Aortic smooth muscle cell (primary cell): Measurements from ENCODE around the gene CCDC170. TPM values are rescaled to one million over a fixed set of nuclear protein-coding genes. Genes with fewer than 3 reads are reported as not detected.

ENCODE experiments used
- total RNA-seq: library from RNA; depleted of rRNA; stranded (reverse); fragments of >200 nt; gene quantifications from 2 replicates; pipeline ENCODE4 v1.2.3, GENCODE V29; 2014

Gene CCDC170
- 0.31 and 2.0 TPM in 2 replicates for total RNA-seq

GRCh38 chr6:151493804-151494234 lies at the start of gene CCDC170:
TSS of gene CCDC170 (plus strand) at chr6:151494017. CDS start at chr6:151494129, 112 bp downstream.

GRCh38 chr6:151451950-151452749 lies 41.7 kb upstream of the CCDC170 start, which contains the start of gene RMND1:
TSS of gene RMND1 (minus strand) at chr6:151452126. CDS start at chr6:151445811, 6,315 bp downstream.

Other genes with a start within 250 kb of the CCDC170 start
- gene ZBTB2, start 102.5 kb upstream of the CCDC170 start, total RNA-seq = 7.6 and 8.3 TPM in 2 replicates
- 34.7 and 37.9 TPM in 2 replicates for gene RMND1, start 41.9 kb upstream of the CCDC170 start, total RNA-seq